GM12892 (cell line): ENCODE results near the gene MINDY4.

Experiments
- DNase-seq: peaks from one replicate; pipeline ENCODE4 v3.0.0; 2011; ENCODE audit not compliant: insufficient read length
- FAIRE-seq: peaks from 2 replicates; lab custom pipeline; 2011; peaks lifted over from hg19 to GRCh38; lab: Jason Lieb, UNC
- POLR2A ChIP-seq: IDR thresholded peaks from 2 replicates; pipeline ENCODE4 v1.6.1; 2011; ENCODE audit warnings: low read depth, low read length, control low read depth
- POLR2AphosphoS5 ChIP-seq: IDR thresholded peaks from 2 replicates; pipeline ENCODE4 v1.6.1; 2011; ENCODE audit warnings: low read depth, low read length, control low read depth
- TAF1 ChIP-seq: IDR thresholded peaks from 2 replicates; pipeline ENCODE4 v1.6.1; 2011; ENCODE audit warnings: low read depth, mild to moderate bottlenecking, control low read depth, low read length, borderline replicate concordance

MINDY4 gene

GRCh38 chr7:30732606-30733005, 38.6 kb upstream of the MINDY4 start:
- TF ChIP-seq POLR2AphosphoS5 (no peak), TAF1 (no peak), POLR2A (no peak)
- FAIRE-seq (no peak), DNase-seq (no peak)

- DNase-seq (no peak), FAIRE-seq (no peak)
- no peak for TF ChIP-seq POLR2A
- no peak for TF ChIP-seq TAF1
- TF ChIP-seq POLR2AphosphoS5 = no peak
These were observed 38.0 kb upstream of the MINDY4 start for GRCh38 chr7:30733216-30733615.

GRCh38 chr7:30733691-30734090, 37.5 kb upstream of the MINDY4 start:
- no peak for DNase-seq
- no peak for FAIRE-seq
- no peak for TF ChIP-seq POLR2AphosphoS5
- TF ChIP-seq POLR2A = no peak
- no peak for TF ChIP-seq TAF1

- FAIRE-seq (no peak), DNase-seq (no peak)
- TF ChIP-seq TAF1 (no peak), POLR2AphosphoS5 (no peak), POLR2A (no peak)
These were observed 36.7 kb upstream of the MINDY4 start for GRCh38 chr7:30734497-30734896.

GRCh38 chr7:30735631-30736030, 35.6 kb upstream of the MINDY4 start:
- DNase-seq = no peak
- no peak for TF ChIP-seq POLR2AphosphoS5
- TF ChIP-seq POLR2A = no peak
- TF ChIP-seq TAF1 = no peak
- FAIRE-seq = no peak

- DNase-seq (no peak), FAIRE-seq (no peak)
- TF ChIP-seq TAF1 = no peak
- no peak for TF ChIP-seq POLR2AphosphoS5
- TF ChIP-seq POLR2A = no peak
These were observed 34.9 kb upstream of the MINDY4 start for GRCh38 chr7:30736291-30736690.

GRCh38 chr7:30738026-30738915, 32.9 kb upstream of the MINDY4 start:
- DNase-seq (no peak), FAIRE-seq (no peak)
- TF ChIP-seq TAF1 (no peak), POLR2A (no peak), POLR2AphosphoS5 (no peak)

GRCh38 chr7:30739691-30740090, 31.5 kb upstream of the MINDY4 start:
- DNase-seq (no peak), FAIRE-seq (no peak)
- TF ChIP-seq TAF1 = no peak
- TF ChIP-seq POLR2A = no peak
- no peak for TF ChIP-seq POLR2AphosphoS5

- TF ChIP-seq TAF1 (no peak), POLR2A (no peak), POLR2AphosphoS5 (no peak)
- peak; percentile 95 for FAIRE-seq
- DNase-seq = peak; percentile 85
These were observed 30.6 kb upstream of the MINDY4 start for GRCh38 chr7:30740417-30741181.

- TF ChIP-seq POLR2AphosphoS5 (no peak), TAF1 (no peak), POLR2A (no peak)
- FAIRE-seq (no peak), DNase-seq (no peak)
These were observed 29.9 kb upstream of the MINDY4 start for GRCh38 chr7:30741289-30741688.

- TF ChIP-seq POLR2A = no peak
- no peak for FAIRE-seq
- DNase-seq = no peak
These were observed 27.7 kb upstream of the MINDY4 start for GRCh38 chr7:30743371-30744074.

GRCh38 chr7:30744075-30744417, 27.2 kb upstream of the MINDY4 start:
- DNase-seq (no peak), FAIRE-seq (no peak)
- TF ChIP-seq POLR2AphosphoS5 (no peak), POLR2A (no peak), TAF1 (no peak)
